IMR-90 (cell line): ENCODE results near the gene RPTOR. TPM values are rescaled to one million over a fixed set of nuclear protein-coding genes. Genes with fewer than 3 reads are reported as not detected.

Experiments used
- ATAC-seq: fragments of 200-7000 bp; cut with Tn5 transposase; 2 replicates; pipeline ENCODE4 v1.9.1; 2020; ENCODE audit warnings: low read depth, mild to moderate bottlenecking, moderate library complexity
- BruUV-seq: library from RNA; stranded (reverse); fragments of 400-500 nt; replicated peaks from 2 replicates; lab custom pipeline; 2021; lab: Mats Ljungman, UMichigan
- CTCF ChIA-PET: fragments of 300-600 bp; formaldehyde crosslinking; extraction: SDS; loops from one replicate; lab custom pipeline; 2021; ENCODE audit warnings: antibody characterized with exemption; lab: Yijun Ruan, JAX
- POLR2A ChIA-PET: fragments of 300-600 bp; sonication (Branson Sonifier 250); formaldehyde crosslinking; loops from one replicate; lab custom pipeline; 2022; ENCODE audit warnings: antibody characterized with exemption; ENCODE audit not compliant: unreplicated experiment; lab: Charles Lee
- DNase-seq: peaks from one replicate; pipeline ENCODE4 v3.0.0; 2013
- H2AFZ ChIP-seq: replicated peaks from 2 replicates; pipeline ENCODE3; 2013; ENCODE audit warnings: low read length, mild to moderate bottlenecking; ENCODE audit not compliant: poor library complexity
- H2AK5ac ChIP-seq: 2 replicates; pipeline ENCODE4 v1.6.1; 2013; ENCODE audit warnings: low read depth, low read length, inconsistent platforms
- H2AK9ac ChIP-seq: replicated peaks from 2 replicates; pipeline ENCODE3; 2013; ENCODE audit warnings: mild to moderate bottlenecking, low read depth, low read length, moderate library complexity; ENCODE audit not compliant: poor library complexity
- H2BK120ac ChIP-seq: 2 replicates; pipeline ENCODE4 v1.6.1; 2013; ENCODE audit warnings: low read depth, low read length, inconsistent platforms
- H2BK15ac ChIP-seq: 3 replicates; pipeline ENCODE4 v1.6.1; 2013; ENCODE audit warnings: low read depth, low read length, inconsistent platforms
- H2BK20ac ChIP-seq: 2 replicates; pipeline ENCODE4 v1.6.1; 2013; ENCODE audit warnings: low read depth, mild to moderate bottlenecking, inconsistent platforms, low read length, moderate library complexity
- H2BK5ac ChIP-seq: 2 replicates; pipeline ENCODE4 v1.6.1; 2013; ENCODE audit warnings: mild to moderate bottlenecking, low read depth, low read length, inconsistent platforms; ENCODE audit not compliant: poor library complexity, severe bottlenecking
- H3K14ac ChIP-seq: replicated peaks from 2 replicates; pipeline ENCODE4 v1.6.1; 2013; ENCODE audit warnings: low read depth, low read length, inconsistent platforms
- H3K18ac ChIP-seq: 2 replicates; pipeline ENCODE4 v1.6.1; 2013; ENCODE audit warnings: low read depth, low read length, control low read depth
- H3K23ac ChIP-seq: 2 replicates; pipeline ENCODE4 v1.6.1; 2013; ENCODE audit warnings: low read depth, low read length, inconsistent platforms
- H3K27ac ChIP-seq: 2 replicates; pipeline ENCODE4 v1.5.1; 2013; ENCODE audit warnings: mild to moderate bottlenecking, control low read depth, low read length; ENCODE audit not compliant: insufficient read depth
- H3K27me3 ChIP-seq: 2 replicates; pipeline ENCODE4 v1.6.1; 2013; ENCODE audit warnings: low read length; ENCODE audit not compliant: control insufficient read depth, insufficient read depth
- H3K36me3 ChIP-seq: 2 replicates; pipeline ENCODE4 v1.6.1; 2013; ENCODE audit warnings: low read length, mixed read lengths; ENCODE audit not compliant: control insufficient read depth, insufficient read depth
- H3K4ac ChIP-seq: 2 replicates; pipeline ENCODE4 v1.6.1; 2013; ENCODE audit warnings: low read depth, low read length, inconsistent platforms
- H3K4me1 ChIP-seq: 2 replicates; pipeline ENCODE4 v1.6.1; 2013; ENCODE audit warnings: low read length, mixed read lengths; ENCODE audit not compliant: control insufficient read depth, insufficient read depth
- H3K4me2 ChIP-seq: 2 replicates; pipeline ENCODE4 v1.6.1; 2013; ENCODE audit warnings: low read depth, mild to moderate bottlenecking, control low read depth, low read length, moderate library complexity
- H3K4me3 ChIP-seq: 2 replicates; pipeline ENCODE4 v1.5.1; 2013; ENCODE audit warnings: low read depth, mild to moderate bottlenecking, control low read depth, low read length, moderate library complexity; ENCODE audit not compliant: insufficient read depth
- H3K56ac ChIP-seq: 2 replicates; pipeline ENCODE4 v1.6.1; 2013; ENCODE audit warnings: low read length, inconsistent platforms; ENCODE audit not compliant: insufficient read depth; ENCODE audit errors: extremely low read depth
- H3K79me1 ChIP-seq, 2 experiments: 2 replicates each; pipeline ENCODE4 v1.6.1; 2013; ENCODE audit warnings: low read length in 2 of 2, inconsistent platforms in 1 of 2, low read depth in 1 of 2
- H3K9ac ChIP-seq: 2 replicates; pipeline ENCODE4 v1.6.1; 2013; ENCODE audit warnings: low read depth, low read length, control low read depth
- H3K9me1 ChIP-seq: 2 replicates; pipeline ENCODE4 v1.6.1; 2013; ENCODE audit warnings: low read length, inconsistent platforms; ENCODE audit not compliant: insufficient read depth
- H3K9me3 ChIP-seq: 2 replicates; pipeline ENCODE4 v1.6.1; 2013; ENCODE audit warnings: low read length; ENCODE audit not compliant: control insufficient read depth, insufficient read depth
- H4K20me1 ChIP-seq: 2 replicates; pipeline ENCODE4 v1.6.1; 2013; ENCODE audit warnings: low read length, inconsistent platforms; ENCODE audit not compliant: insufficient read depth
- H4K5ac ChIP-seq: 2 replicates; pipeline ENCODE4 v1.6.1; 2013; ENCODE audit warnings: mild to moderate bottlenecking, low read depth, low read length, control low read depth
- H4K8ac ChIP-seq, 2 experiments: 2 replicates each; pipeline ENCODE4 v1.6.1; 2013; ENCODE audit warnings: low read depth in 2 of 2, low read length in 2 of 2, control low read depth in 1 of 2, inconsistent platforms in 1 of 2
- H4K91ac ChIP-seq: 2 replicates; pipeline ENCODE4 v1.6.1; 2013; ENCODE audit warnings: low read depth, low read length, inconsistent platforms; ENCODE audit not compliant: insufficient read depth
- CHD1 ChIP-seq: IDR thresholded peaks from 2 replicates; pipeline ENCODE4 v1.6.1; 2012; ENCODE audit warnings: low read depth, low read length, improper control_type of control experiment
- ELK1 ChIP-seq: fragments of 150-350 bp; IDR thresholded peaks from 2 replicates; pipeline ENCODE4 v1.6.1; 2016; ENCODE audit warnings: low read depth, mild to moderate bottlenecking, low read length, moderate library complexity, borderline replicate concordance
- FOS ChIP-seq: fragments of 150-350 bp; IDR thresholded peaks from 2 replicates; pipeline ENCODE4 v1.6.1; 2016; ENCODE audit warnings: low read depth, low read length
- MAFK ChIP-seq: IDR thresholded peaks from 2 replicates; pipeline ENCODE4 v1.6.1; 2012; ENCODE audit warnings: low read depth, low read length, improper control_type of control experiment
- POLR2A ChIP-seq: IDR thresholded peaks from 2 replicates; pipeline ENCODE4 v1.6.1; 2012; ENCODE audit warnings: mild to moderate bottlenecking, low read depth, low read length
- SMC3 ChIP-seq: fragments of 150-350 bp; IDR thresholded peaks from 2 replicates; pipeline ENCODE4 v1.6.1; 2016; ENCODE audit warnings: low read depth, mild to moderate bottlenecking, antibody characterized with exemption, low read length, moderate library complexity
- WGBS, 2 experiments: methylation state at CpG; one replicate each; pipeline versions ENCODE4 v1.1.5 to v1.1.7; 2013; ENCODE audit warnings: missing lambda C conversion rate in 2 of 2; ENCODE audit not compliant: insufficient read length in 1 of 2; ENCODE audit errors: extremely low coverage in 2 of 2; 5-methylcytosine and 5-hydroxymethylcytosine counted together
- dilution Hi-C: fragments of 300-500 bp; cut with HindIII; formaldehyde crosslinking; loops from one replicate; pipeline ENCODE4 v1.14.3; 2018; ENCODE audit warnings: low sequenced_read_pairs; ENCODE audit not compliant: unreplicated experiment
- in situ Hi-C: fragments of 300-500 bp; cut with MboI; formaldehyde crosslinking; loops from 3 replicates; pipeline ENCODE4 v1.14.3; 2019; ENCODE audit warnings: low sequenced_read_pairs, inconsistent platforms, mixed read lengths
- intact Hi-C: fragments of 100-400 bp; cut with micrococcal nuclease; formaldehyde crosslinking; loops from 2 replicates; pipeline ENCODE4 v1.10.0; 2022
- polyA plus RNA-seq, 3 experiments: library from polyadenylated mRNA; depleted of rRNA; stranded (reverse); fragments of >200 nt; gene quantifications; 2 replicates each; pipeline ENCODE4 v1.2.3, GENCODE V29; 2012; ENCODE audit warnings: low replicate concordance in 1 of 3
- total RNA-seq: library from RNA; depleted of rRNA; stranded (reverse); fragments of >200 nt; gene quantifications from 2 replicates; pipeline ENCODE4 v1.2.3, GENCODE V29; 2012
- TF ChIP-seq, protein P1 (sequence below): fragments of 150-350 bp; IDR thresholded peaks from 2 replicates; pipeline ENCODE4 v1.6.1; 2017; ENCODE audit warnings: mild to moderate bottlenecking, antibody characterized with exemption, low read length, low read depth

RPTOR gene
- total and polyA plus RNA-seq, 2 of the 4 experiments (the other 2 are of a cell fraction): 10.8 to 14.7 TPM

- Histone ChIP-seq H3K4me2 (no peak overlapping the region), H3K27ac (no peak overlapping the region), H3K9ac (no peak overlapping the region), H2AK5ac (no peak overlapping the region; the same call in 1 of the 2 replicates), H2BK5ac (no peak overlapping the region), H4K5ac (no peak overlapping the region), H3K27me3 (no peaks in the 10 kb centered on the region), H3K4me3 (no peak overlapping the region), H3K56ac (no peak overlapping the region), H3K4me1 (peaks cover 5% of the 10 kb centered on the region; the same call in 1 of the 2 replicates), H3K14ac (no peak overlapping the region), H4K91ac (no peak overlapping the region), H3K23ac (no peak overlapping the region), H3K79me1 (peaks cover 24 to 59% of the 10 kb centered on the region in 2 experiments), H3K9me1 (peaks cover 12% of the 10 kb centered on the region), H2AFZ (no peak overlapping the region), H2BK20ac (no peak overlapping the region), H3K4ac (no peak overlapping the region), H4K20me1 (peaks cover 20% of the 10 kb centered on the region), H2BK120ac (no peak overlapping the region), H2AK9ac (no peak overlapping the region), H3K18ac (no peak overlapping the region), H3K9me3 (no peaks in the 10 kb centered on the region), H4K8ac (no peak overlapping the region), H2BK15ac (no peak overlapping the region), H3K36me3 (peaks cover 3% of the 10 kb centered on the region)
- in situ Hi-C loops (no loop called here), intact Hi-C loops (no loop called here), dilution Hi-C loops (no loop called here)
- ChIA-PET CTCF (no interaction called here), POLR2A (no interaction called here)
- BruUV-seq: no TSS peak
- ATAC-seq (no peak), DNase-seq (no peak)
- 43% methylated on average over 1 of the region's 3 CpGs; no CpG with 5 or more reads in 1 of the 2 experiments for WGBS, 2 experiments
- TF ChIP-seq MAFK (no peak), SMC3 (no peak), POLR2A (no peak), ELK1 (no peak), FOS (no peak), CHD1 (no peak)
- TF ChIP-seq, protein P1, sequence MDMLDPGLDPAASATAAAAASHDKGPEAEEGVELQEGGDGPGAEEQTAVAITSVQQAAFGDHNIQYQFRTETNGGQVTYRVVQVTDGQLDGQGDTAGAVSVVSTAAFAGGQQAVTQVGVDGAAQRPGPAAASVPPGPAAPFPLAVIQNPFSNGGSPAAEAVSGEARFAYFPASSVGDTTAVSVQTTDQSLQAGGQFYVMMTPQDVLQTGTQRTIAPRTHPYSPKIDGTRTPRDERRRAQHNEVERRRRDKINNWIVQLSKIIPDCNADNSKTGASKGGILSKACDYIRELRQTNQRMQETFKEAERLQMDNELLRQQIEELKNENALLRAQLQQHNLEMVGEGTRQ: no peak
Measured at GRCh38 chr17:80621997-80622357, 77.3 kb downstream of the RPTOR start.
